ENCODE measurements around the gene THBS1.

THBS1 gene

DNA sequence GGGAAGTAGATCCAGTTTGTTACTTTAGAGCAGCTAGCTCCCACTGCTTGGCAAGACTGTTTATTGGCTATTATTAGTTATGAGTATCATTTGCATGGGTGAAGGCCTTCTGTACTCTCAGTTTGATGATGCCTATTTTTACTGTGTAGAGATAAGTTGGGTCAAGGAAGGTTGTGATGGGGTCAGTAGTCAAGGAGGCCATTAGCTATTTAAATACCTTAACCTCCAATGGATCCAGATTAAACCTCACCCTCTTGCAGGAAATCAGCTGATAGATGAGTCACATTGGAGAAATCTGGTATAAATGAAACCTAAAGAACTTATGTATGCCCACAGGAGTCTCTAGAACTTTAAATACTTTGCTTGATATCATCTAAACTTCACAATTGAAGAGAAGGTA, 45.0 kb downstream of the THBS1 start:
- no peaks in the 10 kb centered on the region for H3K36me3 ChIP-seq (ENCODE audit: low read length)
- H4K20me1 ChIP-seq (ENCODE audit: low read depth, low read length): no peaks in the 10 kb centered on the region
- no peaks in the 10 kb centered on the region for H3K9me3 ChIP-seq (ENCODE audit: insufficient read depth, low read length)
- H2AFZ ChIP-seq (ENCODE audit: low read depth, low read length, severe bottlenecking): no peak overlapping the region
- no peaks in the 10 kb centered on the region for H3K9me2 ChIP-seq (replicated peaks; ENCODE audit: insufficient read depth, low read length)
- H3K79me2 ChIP-seq (ENCODE audit: insufficient read depth, low read length): no peaks in the 10 kb centered on the region
- no peak overlapping the region for H3K4me2 ChIP-seq (ENCODE audit: low read depth, low read length, poor library complexity, severe bottlenecking)
- no peak overlapping the region for H3K27ac ChIP-seq (ENCODE audit: low read depth, low read length)
- no peak overlapping the region for H3K9ac ChIP-seq (ENCODE audit: low read length)
- no peak for TF ChIP-seq EZH2phosphoT487 (conservative IDR thresholded peaks at IDR 0.05; ENCODE audit: low read length)
- TF ChIP-seq, protein P1, sequence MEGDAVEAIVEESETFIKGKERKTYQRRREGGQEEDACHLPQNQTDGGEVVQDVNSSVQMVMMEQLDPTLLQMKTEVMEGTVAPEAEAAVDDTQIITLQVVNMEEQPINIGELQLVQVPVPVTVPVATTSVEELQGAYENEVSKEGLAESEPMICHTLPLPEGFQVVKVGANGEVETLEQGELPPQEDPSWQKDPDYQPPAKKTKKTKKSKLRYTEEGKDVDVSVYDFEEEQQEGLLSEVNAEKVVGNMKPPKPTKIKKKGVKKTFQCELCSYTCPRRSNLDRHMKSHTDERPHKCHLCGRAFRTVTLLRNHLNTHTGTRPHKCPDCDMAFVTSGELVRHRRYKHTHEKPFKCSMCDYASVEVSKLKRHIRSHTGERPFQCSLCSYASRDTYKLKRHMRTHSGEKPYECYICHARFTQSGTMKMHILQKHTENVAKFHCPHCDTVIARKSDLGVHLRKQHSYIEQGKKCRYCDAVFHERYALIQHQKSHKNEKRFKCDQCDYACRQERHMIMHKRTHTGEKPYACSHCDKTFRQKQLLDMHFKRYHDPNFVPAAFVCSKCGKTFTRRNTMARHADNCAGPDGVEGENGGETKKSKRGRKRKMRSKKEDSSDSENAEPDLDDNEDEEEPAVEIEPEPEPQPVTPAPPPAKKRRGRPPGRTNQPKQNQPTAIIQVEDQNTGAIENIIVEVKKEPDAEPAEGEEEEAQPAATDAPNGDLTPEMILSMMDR (IDR thresholded peaks at IDR 0.05; ENCODE audit: insufficient read depth, low read length, poor library complexity, severe bottlenecking): no peak
- H3K4me3 ChIP-seq (ENCODE audit: insufficient read depth, low read length, poor library complexity, severe bottlenecking): no peak overlapping the region
- H3F3A ChIP-seq (ENCODE audit: insufficient read depth): no peaks in the 10 kb centered on the region
- H3K27me3 ChIP-seq (ENCODE audit: low read length): no peaks in the 10 kb centered on the region

DNA sequence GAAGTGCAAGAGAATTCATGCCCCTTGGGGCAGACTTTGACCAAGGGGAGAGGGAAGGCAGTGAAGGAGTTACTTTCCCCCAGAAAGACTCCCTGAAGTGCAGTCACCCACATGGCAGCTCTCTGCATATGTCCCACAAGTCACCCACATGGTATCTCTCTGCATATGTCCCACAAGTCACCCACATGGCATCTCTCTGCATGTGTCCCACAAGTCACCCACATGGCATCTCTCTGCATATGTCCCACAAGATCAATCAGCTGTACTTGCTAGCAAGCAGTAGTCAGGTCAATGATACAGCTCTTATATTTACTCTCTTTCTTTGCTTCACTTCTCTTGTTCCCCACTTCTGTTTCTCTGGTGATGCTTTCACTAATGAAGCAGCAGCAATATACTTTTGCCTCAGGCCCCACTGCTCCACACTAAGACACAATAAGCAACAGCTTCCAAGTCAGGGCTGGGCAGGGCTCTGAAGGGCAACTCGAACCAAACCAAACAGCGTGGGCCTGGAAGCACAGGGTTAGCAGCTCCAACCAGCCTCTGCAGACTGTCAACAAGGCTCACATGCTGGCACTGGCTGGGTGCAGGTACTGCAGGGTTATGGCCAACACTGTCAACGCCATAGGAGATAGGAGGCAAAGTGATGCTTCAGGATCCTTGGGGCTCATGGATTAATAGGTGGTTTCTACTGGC, 46.7 kb downstream of the THBS1 start:
- Histone ChIP-seq H3K27ac (ENCODE audit: low read depth, low read length) (no peak overlapping the region), H3K9me2 (replicated peaks; ENCODE audit: insufficient read depth, low read length) (no peaks in the 10 kb centered on the region), H3K79me2 (ENCODE audit: insufficient read depth, low read length) (no peaks in the 10 kb centered on the region), H3K4me2 (ENCODE audit: low read depth, low read length, poor library complexity, severe bottlenecking) (no peak overlapping the region), H3K9ac (ENCODE audit: low read length) (no peak overlapping the region), H3K9me3 (ENCODE audit: insufficient read depth, low read length) (no peaks in the 10 kb centered on the region), H4K20me1 (ENCODE audit: low read depth, low read length) (no peaks in the 10 kb centered on the region), H2AFZ (ENCODE audit: low read depth, low read length, severe bottlenecking) (no peak overlapping the region), H3K36me3 (ENCODE audit: low read length) (no peaks in the 10 kb centered on the region), H3K4me3 (ENCODE audit: insufficient read depth, low read length, poor library complexity, severe bottlenecking) (no peak overlapping the region), H3F3A (ENCODE audit: insufficient read depth) (no peaks in the 10 kb centered on the region), H3K27me3 (ENCODE audit: low read length) (no peaks in the 10 kb centered on the region)
- no peak for TF ChIP-seq EZH2phosphoT487 (conservative IDR thresholded peaks at IDR 0.05; ENCODE audit: low read length)
- TF ChIP-seq, protein P1 (IDR thresholded peaks at IDR 0.05; ENCODE audit: insufficient read depth, low read length, poor library complexity, severe bottlenecking): no peak

DNA sequence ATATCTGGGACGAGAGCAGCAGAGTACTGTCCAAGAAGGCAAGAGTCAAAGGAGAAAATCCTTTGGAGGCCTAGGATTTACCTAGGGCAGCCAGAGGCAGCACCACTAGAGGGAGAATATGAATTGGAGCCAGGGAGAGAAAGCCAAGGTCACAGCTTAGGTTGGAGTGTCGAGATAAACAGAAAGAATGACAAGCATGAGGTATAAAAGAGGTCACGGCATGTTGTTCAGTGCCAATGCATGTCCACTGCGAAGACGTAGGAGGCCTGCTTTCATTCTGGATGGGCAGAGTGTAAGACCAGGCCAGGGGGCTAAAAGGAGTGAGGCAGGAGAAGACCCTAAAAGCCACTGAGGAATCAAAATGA, 47.2 kb downstream of the THBS1 start:
- Histone ChIP-seq H2AFZ (ENCODE audit: low read depth, low read length, severe bottlenecking) (no peak overlapping the region), H3K27ac (ENCODE audit: low read depth, low read length) (no peak overlapping the region), H3K4me2 (ENCODE audit: low read depth, low read length, poor library complexity, severe bottlenecking) (no peak overlapping the region)

More for the DNA sequence above, 47.2 kb downstream of the THBS1 start:
- no peaks in the 10 kb centered on the region for H4K20me1 ChIP-seq (ENCODE audit: low read depth, low read length)
- no peak overlapping the region for H3K4me3 ChIP-seq (ENCODE audit: insufficient read depth, low read length, poor library complexity, severe bottlenecking)
- no peaks in the 10 kb centered on the region for H3K79me2 ChIP-seq (ENCODE audit: insufficient read depth, low read length)
- TF ChIP-seq, protein P1 (IDR thresholded peaks at IDR 0.05; ENCODE audit: insufficient read depth, low read length, poor library complexity, severe bottlenecking): no peak
- no peaks in the 10 kb centered on the region for H3K27me3 ChIP-seq (ENCODE audit: low read length)
- no peaks in the 10 kb centered on the region for H3K9me2 ChIP-seq (replicated peaks; ENCODE audit: insufficient read depth, low read length)
- H3K9ac ChIP-seq (ENCODE audit: low read length): no peak overlapping the region
- no peaks in the 10 kb centered on the region for H3F3A ChIP-seq (ENCODE audit: insufficient read depth)
- H3K36me3 ChIP-seq (ENCODE audit: low read length): no peaks in the 10 kb centered on the region
- no peaks in the 10 kb centered on the region for H3K9me3 ChIP-seq (ENCODE audit: insufficient read depth, low read length)

Data from SU-DHL-6 (cell line).